HEK293 (cell line): Measurements from ENCODE around the gene ERMARD.

Experiments used
- CTCF ChIA-PET: fragments of 350-600 bp; formaldehyde crosslinking; extraction: SDS; loops from one replicate; lab custom pipeline; 2021; ENCODE audit warnings: antibody characterized with exemption; lab: Yijun Ruan, JAX
- POLR2A ChIA-PET: fragments of 300-600 bp; formaldehyde crosslinking; extraction: SDS; loops from one replicate; lab custom pipeline; 2020; ENCODE audit warnings: antibody characterized with exemption, inconsistent platforms; lab: Yijun Ruan, JAX
- H3K27ac ChIP-seq: fragments of 200-500 bp; sonication (Bioruptor generic); 2 replicates; pipeline ENCODE4 v1.5.1; 2014; ENCODE audit warnings: low read depth, low read length, control low read depth, inconsistent platforms; ENCODE audit errors: extremely low read depth
- H3K36me3 ChIP-seq, 2 experiments: fragments of 200-500 bp in 1 of 2; sonication (Bioruptor generic) in 1 of 2; 1 replicate in 1 of 2; 2 replicates in 1 of 2; pipeline ENCODE4 v1.5.1; 2014 to 2017; ENCODE audit warnings: inconsistent platforms in 2 of 2, low read length in 2 of 2; ENCODE audit not compliant: control insufficient read depth in 2 of 2, insufficient read depth in 1 of 2
- H3K4me1 ChIP-seq: fragments of 200-500 bp; sonication (Bioruptor generic); 2 replicates; pipeline ENCODE4 v1.5.1; 2014; ENCODE audit warnings: mild to moderate bottlenecking, low read length, inconsistent platforms; ENCODE audit not compliant: control insufficient read depth, insufficient read depth
- H3K4me3 ChIP-seq: 2 replicates; pipeline ENCODE4 v1.5.1; 2011; ENCODE audit warnings: low read depth, mild to moderate bottlenecking, control low read depth, low read length, moderate library complexity
- H3K9me3 ChIP-seq: fragments of 200-500 bp; sonication (Bioruptor generic); 2 replicates; pipeline ENCODE4 v1.5.1; 2014; ENCODE audit warnings: low read depth, low read length, inconsistent platforms; ENCODE audit not compliant: control insufficient read depth, insufficient read depth
- ATF2 ChIP-seq: fragments of 450-650 bp; formaldehyde crosslinking; IDR thresholded peaks from 2 replicates; pipeline ENCODE4 v1.5.1; 2016; ENCODE audit warnings: missing biosample characterization, missing genetic modification characterization, low read depth
- BCL11A ChIP-seq: fragments of 450-650 bp; formaldehyde crosslinking; IDR thresholded peaks from 2 replicates; pipeline ENCODE4 v1.5.1; 2016; ENCODE audit warnings: low read depth, missing biosample characterization, missing genetic modification characterization
- IKZF3 ChIP-seq: fragments of 450-650 bp; IDR thresholded peaks from 2 replicates; pipeline ENCODE4 v1.5.0; 2018; ENCODE audit warnings: missing biosample characterization, mild to moderate bottlenecking, missing genetic modification characterization, moderate library complexity
- OSR2 ChIP-seq: fragments of 450-650 bp; formaldehyde crosslinking; IDR thresholded peaks from 2 replicates; pipeline ENCODE4 v1.5.1; 2016; ENCODE audit warnings: missing biosample characterization, missing genetic modification characterization
- TRIM28 ChIP-seq: IDR thresholded peaks from 2 replicates; pipeline ENCODE4 v1.6.1; 2011; ENCODE audit warnings: low read length, control low read depth, borderline replicate concordance
- ZBTB17 ChIP-seq: fragments of 450-650 bp; formaldehyde crosslinking; IDR thresholded peaks from 2 replicates; pipeline ENCODE4 v1.5.1; 2016; ENCODE audit warnings: missing biosample characterization, missing genetic modification characterization
- ZBTB20 ChIP-seq: fragments of 450-650 bp; formaldehyde crosslinking; IDR thresholded peaks from 2 replicates; pipeline ENCODE4 v1.5.1; 2016; ENCODE audit warnings: missing biosample characterization, missing genetic modification characterization
- ZFP37 ChIP-seq: fragments of 450-650 bp; formaldehyde crosslinking; IDR thresholded peaks from 2 replicates; pipeline ENCODE4 v1.5.1; 2016; ENCODE audit warnings: missing biosample characterization, missing genetic modification characterization
- ZFP41 ChIP-seq: fragments of 450-650 bp; formaldehyde crosslinking; IDR thresholded peaks from 2 replicates; pipeline ENCODE4 v1.5.1; 2016; ENCODE audit warnings: missing biosample characterization, missing genetic modification characterization, borderline replicate concordance
- ZNF121 ChIP-seq: fragments of 450-650 bp; formaldehyde crosslinking; IDR thresholded peaks from 2 replicates; pipeline ENCODE4 v1.5.1; 2016; ENCODE audit warnings: missing biosample characterization, missing genetic modification characterization
- ZNF202 ChIP-seq: fragments of 450-650 bp; formaldehyde crosslinking; IDR thresholded peaks from 2 replicates; pipeline ENCODE4 v1.5.1; 2016; ENCODE audit warnings: missing biosample characterization, missing genetic modification characterization, borderline replicate concordance
- ZNF211 ChIP-seq: fragments of 450-650 bp; formaldehyde crosslinking; IDR thresholded peaks from 2 replicates; pipeline ENCODE4 v1.5.1; 2016; ENCODE audit warnings: low read depth, missing biosample characterization, missing genetic modification characterization
- ZNF24 ChIP-seq: fragments of 450-650 bp; formaldehyde crosslinking; IDR thresholded peaks from 2 replicates; pipeline ENCODE4 v1.5.1; 2016; ENCODE audit warnings: missing biosample characterization, missing genetic modification characterization
- ZNF274 ChIP-seq, 2 experiments: fragments of 200-500 bp in 1 of 2; fragments of 450-650 bp in 1 of 2; sonication (Bioruptor generic) in 1 of 2; formaldehyde crosslinking in 1 of 2; IDR thresholded peaks; 2 replicates each; pipeline versions ENCODE4 v1.5.1 to v1.6.1; 2014 to 2016; ENCODE audit warnings: borderline replicate concordance in 1 of 2, inconsistent platforms in 1 of 2, low read length in 1 of 2, missing biosample characterization in 1 of 2, missing genetic modification characterization in 1 of 2
- ZNF335 ChIP-seq: fragments of 450-650 bp; formaldehyde crosslinking; conservative IDR thresholded peaks from 2 replicates; pipeline ENCODE4 v1.5.1; 2016; ENCODE audit warnings: missing biosample characterization, missing genetic modification characterization
- ZNF423 ChIP-seq: fragments of 450-650 bp; formaldehyde crosslinking; IDR thresholded peaks from 2 replicates; pipeline ENCODE4 v1.5.1; 2016; ENCODE audit warnings: missing biosample characterization, missing genetic modification characterization
- ZNF433 ChIP-seq: fragments of 450-650 bp; formaldehyde crosslinking; IDR thresholded peaks from 2 replicates; pipeline ENCODE4 v1.5.1; 2016; ENCODE audit warnings: missing biosample characterization, missing genetic modification characterization, low read depth
- ZNF514 ChIP-seq: fragments of 450-650 bp; formaldehyde crosslinking; IDR thresholded peaks from 2 replicates; pipeline ENCODE4 v1.5.1; 2016; ENCODE audit warnings: missing biosample characterization, missing genetic modification characterization
- ZNF747 ChIP-seq: fragments of 450-650 bp; formaldehyde crosslinking; IDR thresholded peaks from 2 replicates; pipeline ENCODE4 v1.5.1; 2016; ENCODE audit warnings: missing biosample characterization, missing genetic modification characterization
- ZNF830 ChIP-seq: fragments of 450-650 bp; IDR thresholded peaks from 2 replicates; pipeline ENCODE4 v1.5.0; 2018; ENCODE audit warnings: missing biosample characterization, missing genetic modification characterization, low read depth, mild to moderate bottlenecking, moderate library complexity
- ZXDB ChIP-seq: fragments of 450-650 bp; formaldehyde crosslinking; IDR thresholded peaks from 2 replicates; pipeline ENCODE4 v1.5.1; 2016; ENCODE audit warnings: missing biosample characterization, missing genetic modification characterization
- TF ChIP-seq, protein P1 (sequence below): fragments of 450-650 bp; formaldehyde crosslinking; IDR thresholded peaks from 2 replicates; pipeline ENCODE4 v1.5.1; 2016; ENCODE audit warnings: missing biosample characterization, missing genetic modification characterization, low read depth
- TF ChIP-seq, protein P2 (sequence below): fragments of 450-650 bp; formaldehyde crosslinking; IDR thresholded peaks from 2 replicates; pipeline ENCODE4 v1.5.1; 2016; ENCODE audit warnings: missing biosample characterization, missing genetic modification characterization

ERMARD gene

GRCh38 chr6:169752074-169752623 lies 727 bp downstream of the ERMARD start:
- Histone ChIP-seq H3K27ac (peak overlapping the region; percentile 92), H3K4me1 (peaks cover 12% of the 10 kb centered on the region; the same call in 1 of the 2 replicates), H3K9me3 (no peaks in the 10 kb centered on the region), H3K36me3 (peaks cover 0 to 20% of the 10 kb centered on the region in 2 experiments; a peak in 1 of 3 replicates), H3K4me3 (peak overlapping the region; percentile 75)
- POLR2A ChIA-PET, result interaction anchor here (0.5 to 3.0 kb wide), 19 partner anchors 14 to 808 kb away, joined by 3 to 21 read pairs (median 4); partner anchors contain the start of genes C6orf120, PSMB1, TBP and WDR27
- TF ChIP-seq, protein P1, sequence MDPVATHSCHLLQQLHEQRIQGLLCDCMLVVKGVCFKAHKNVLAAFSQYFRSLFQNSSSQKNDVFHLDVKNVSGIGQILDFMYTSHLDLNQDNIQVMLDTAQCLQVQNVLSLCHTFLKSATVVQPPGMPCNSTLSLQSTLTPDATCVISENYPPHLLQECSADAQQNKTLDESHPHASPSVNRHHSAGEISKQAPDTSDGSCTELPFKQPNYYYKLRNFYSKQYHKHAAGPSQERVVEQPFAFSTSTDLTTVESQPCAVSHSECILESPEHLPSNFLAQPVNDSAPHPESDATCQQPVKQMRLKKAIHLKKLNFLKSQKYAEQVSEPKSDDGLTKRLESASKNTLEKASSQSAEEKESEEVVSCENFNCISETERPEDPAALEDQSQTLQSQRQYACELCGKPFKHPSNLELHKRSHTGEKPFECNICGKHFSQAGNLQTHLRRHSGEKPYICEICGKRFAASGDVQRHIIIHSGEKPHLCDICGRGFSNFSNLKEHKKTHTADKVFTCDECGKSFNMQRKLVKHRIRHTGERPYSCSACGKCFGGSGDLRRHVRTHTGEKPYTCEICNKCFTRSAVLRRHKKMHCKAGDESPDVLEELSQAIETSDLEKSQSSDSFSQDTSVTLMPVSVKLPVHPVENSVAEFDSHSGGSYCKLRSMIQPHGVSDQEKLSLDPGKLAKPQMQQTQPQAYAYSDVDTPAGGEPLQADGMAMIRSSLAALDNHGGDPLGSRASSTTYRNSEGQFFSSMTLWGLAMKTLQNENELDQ (tag by site-specific recombination), result no peak
- TF ChIP-seq ZXDB (tag by site-specific recombination), result peak; percentile 99
- TF ChIP-seq ZFP37 (tag by site-specific recombination), result peak; percentile 35; the same call in 1 of the 2 replicates
- no peak for TF ChIP-seq ZFP41 (tag by site-specific recombination)
- 0 out of 2 replicates have a peak, but pooled peaks have one; percentile 35 for TF ChIP-seq ZBTB20 (tag by site-specific recombination)
- no peak for TF ChIP-seq ZNF24
- TF ChIP-seq ZNF211 (tag by site-specific recombination), result no peak
- peak; percentile 44 for TF ChIP-seq ZNF335 (tag by site-specific recombination)
- TF ChIP-seq ZNF830 (tag by site-specific recombination), result no peak
- TF ChIP-seq ZNF121 (tag by site-specific recombination), result no peak
- TF ChIP-seq ZNF202 (tag by site-specific recombination), result no peak
- TF ChIP-seq ZBTB17, result peak; percentile 7; the same call in 1 of the 2 replicates
- TF ChIP-seq ZNF747 (tag by site-specific recombination), result no peak
- CTCF ChIA-PET, result interaction anchor here (0.6 to 3.4 kb wide), 5 partner anchors 10 to 213 kb away, joined by 3 to 11 read pairs (median 3); no protein-coding TSS in a partner anchor

DNA sequence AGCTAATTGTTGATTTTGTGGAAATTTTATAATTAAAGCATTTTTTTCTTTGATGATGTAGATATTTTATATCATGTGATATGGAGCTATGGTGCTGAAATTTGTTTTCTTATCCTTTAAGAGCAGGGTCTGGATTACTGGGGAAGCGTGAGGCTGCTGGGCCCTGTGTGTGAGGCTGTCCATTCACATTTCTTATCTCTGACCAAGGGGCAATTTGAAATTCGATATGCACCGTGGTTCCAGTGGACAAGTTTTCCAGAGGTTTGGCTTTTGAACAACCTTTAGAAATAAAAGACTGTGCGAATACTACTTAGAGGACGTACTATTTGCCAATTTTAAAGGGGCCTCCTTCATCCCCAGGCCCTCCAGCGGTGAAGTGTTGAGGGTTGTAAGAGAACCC lies 3.7 kb downstream of the ERMARD start:
- ChIA-PET CTCF (interaction anchor here (0.7 to 3.4 kb wide), 3 partner anchors 35 to 777 kb away, joined by 3 to 11 read pairs (median 3); no protein-coding TSS in a partner anchor), POLR2A (interaction anchor here (1.1 to 1.5 kb wide), 3 partner anchors 30 to 53 kb away, joined by 4 to 5 read pairs (median 5); partner anchors contain the start of genes C6orf120, PHF10 and WDR27)
- 0 out of 2 replicates have a peak, but pooled peaks have one; percentile 30 for TF ChIP-seq TRIM28
- TF ChIP-seq ZNF514 (tag by site-specific recombination), result no peak
- TF ChIP-seq, protein P2, sequence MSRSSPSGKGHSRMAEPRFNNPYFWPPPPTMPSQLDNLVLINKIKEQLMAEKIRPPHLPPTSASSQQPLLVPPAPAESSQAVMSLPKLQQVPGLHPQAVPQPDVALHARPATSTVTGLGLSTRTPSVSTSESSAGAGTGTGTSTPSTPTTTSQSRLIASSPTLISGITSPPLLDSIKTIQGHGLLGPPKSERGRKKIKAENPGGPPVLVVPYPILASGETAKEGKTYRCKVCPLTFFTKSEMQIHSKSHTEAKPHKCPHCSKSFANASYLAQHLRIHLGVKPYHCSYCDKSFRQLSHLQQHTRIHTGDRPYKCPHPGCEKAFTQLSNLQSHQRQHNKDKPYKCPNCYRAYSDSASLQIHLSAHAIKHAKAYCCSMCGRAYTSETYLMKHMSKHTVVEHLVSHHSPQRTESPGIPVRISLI (tag by site-specific recombination), result no peak
- TF ChIP-seq BCL11A (tag by site-specific recombination), result no peak
- TF ChIP-seq ZNF423 (tag by site-specific recombination), result no peak
- no peak for TF ChIP-seq ZNF274 (IDR thresholded peaks at IDR 0.05; ENCODE audit: low read length)
- TF ChIP-seq ZNF274 (tag by site-specific recombination; IDR thresholded peaks at IDR 0.05; ENCODE audit: borderline replicate concordance), result no peak
- TF ChIP-seq IKZF3, result no peak
- TF ChIP-seq ATF2 (tag by site-specific recombination), result no peak
- no peak for TF ChIP-seq OSR2
- TF ChIP-seq ZNF433, result no peak
- 0 out of 2 replicates have a peak, but pooled peaks have one; percentile 7 for TF ChIP-seq ZNF335 (tag by site-specific recombination)
- H3K4me1 ChIP-seq, result peaks cover 12% of the 10 kb centered on the region; the same call in 1 of the 2 replicates
- no peak overlapping the region for H3K27ac ChIP-seq
- H3K36me3 ChIP-seq, result peaks cover 6 to 40% of the 10 kb centered on the region in 2 experiments; a peak in 2 of 3 replicates
- no peaks in the 10 kb centered on the region for H3K9me3 ChIP-seq
- no peak overlapping the region for H3K4me3 ChIP-seq
